Measurements from ENCODE around the gene NRG2. TPM values are rescaled to one million over a fixed set of nuclear protein-coding genes. Genes with fewer than 3 reads are reported as not detected.

NRG2 gene
- total RNA-seq, 1 donor from 2014 or later = 0.81 TPM

DNA sequence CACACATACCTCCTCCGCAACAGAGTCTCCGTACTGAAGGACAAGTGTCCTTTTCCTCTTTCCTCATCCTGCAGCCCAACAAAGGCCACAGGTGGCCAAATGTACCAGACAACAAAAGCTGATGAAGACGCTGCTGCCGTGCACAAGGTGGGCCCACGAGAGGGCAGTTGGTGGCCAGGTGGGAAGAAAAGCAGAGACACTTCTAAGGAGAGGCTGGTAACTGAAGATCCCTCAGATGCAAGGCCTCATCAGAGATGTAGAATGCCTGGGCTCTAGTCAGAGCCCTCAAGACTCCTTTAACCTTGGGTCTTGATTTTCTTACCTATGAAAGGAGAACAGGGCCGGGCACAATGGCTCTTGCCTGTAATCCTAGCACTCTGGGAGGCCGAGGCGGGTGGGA is 75.7 kb downstream of the NRG2 start:
- TF ChIP-seq, protein P1, sequence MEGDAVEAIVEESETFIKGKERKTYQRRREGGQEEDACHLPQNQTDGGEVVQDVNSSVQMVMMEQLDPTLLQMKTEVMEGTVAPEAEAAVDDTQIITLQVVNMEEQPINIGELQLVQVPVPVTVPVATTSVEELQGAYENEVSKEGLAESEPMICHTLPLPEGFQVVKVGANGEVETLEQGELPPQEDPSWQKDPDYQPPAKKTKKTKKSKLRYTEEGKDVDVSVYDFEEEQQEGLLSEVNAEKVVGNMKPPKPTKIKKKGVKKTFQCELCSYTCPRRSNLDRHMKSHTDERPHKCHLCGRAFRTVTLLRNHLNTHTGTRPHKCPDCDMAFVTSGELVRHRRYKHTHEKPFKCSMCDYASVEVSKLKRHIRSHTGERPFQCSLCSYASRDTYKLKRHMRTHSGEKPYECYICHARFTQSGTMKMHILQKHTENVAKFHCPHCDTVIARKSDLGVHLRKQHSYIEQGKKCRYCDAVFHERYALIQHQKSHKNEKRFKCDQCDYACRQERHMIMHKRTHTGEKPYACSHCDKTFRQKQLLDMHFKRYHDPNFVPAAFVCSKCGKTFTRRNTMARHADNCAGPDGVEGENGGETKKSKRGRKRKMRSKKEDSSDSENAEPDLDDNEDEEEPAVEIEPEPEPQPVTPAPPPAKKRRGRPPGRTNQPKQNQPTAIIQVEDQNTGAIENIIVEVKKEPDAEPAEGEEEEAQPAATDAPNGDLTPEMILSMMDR (IDR thresholded peaks at IDR 0.05; ENCODE audit: partially characterized antibody, unreplicated experiment) = no peak
- H3K9me3 Mint-ChIP-seq (ENCODE audit: unreplicated experiment) = no peaks in the 10 kb centered on the region
- DNase-seq = no peak
- no peak overlapping the region for H3K4me3 Mint-ChIP-seq (ENCODE audit: unreplicated experiment)
- H3K27ac Mint-ChIP-seq (ENCODE audit: unreplicated experiment) = no peak overlapping the region
- H3K36me3 Mint-ChIP-seq (ENCODE audit: unreplicated experiment) = no peaks in the 10 kb centered on the region
- H3K27me3 Mint-ChIP-seq (ENCODE audit: unreplicated experiment) = peaks cover 9% of the 10 kb centered on the region
- H3K4me1 Mint-ChIP-seq (ENCODE audit: low read depth, unreplicated experiment) = no peaks in the 10 kb centered on the region

GRCh38 chr5:139966856-139967255 is 76.2 kb downstream of the NRG2 start:
- Mint-ChIP-seq H3K36me3 (ENCODE audit: unreplicated experiment) (no peaks in the 10 kb centered on the region), H3K4me3 (ENCODE audit: unreplicated experiment) (no peak overlapping the region), H3K27ac (ENCODE audit: unreplicated experiment) (no peak overlapping the region), H3K9me3 (ENCODE audit: unreplicated experiment) (no peaks in the 10 kb centered on the region), H3K27me3 (ENCODE audit: unreplicated experiment) (peaks cover 9% of the 10 kb centered on the region), H3K4me1 (ENCODE audit: low read depth, unreplicated experiment) (no peaks in the 10 kb centered on the region)
- TF ChIP-seq, protein P1 (IDR thresholded peaks at IDR 0.05; ENCODE audit: partially characterized antibody, unreplicated experiment) = no peak
- DNase-seq = no peak

GRCh38 chr5:139964994-139965565 is 78.0 kb downstream of the NRG2 start:
- TF ChIP-seq, protein P1 (IDR thresholded peaks at IDR 0.05; ENCODE audit: partially characterized antibody, unreplicated experiment) = no peak
- Mint-ChIP-seq H3K9me3 (ENCODE audit: unreplicated experiment) (no peaks in the 10 kb centered on the region), H3K36me3 (ENCODE audit: unreplicated experiment) (no peaks in the 10 kb centered on the region), H3K4me1 (ENCODE audit: low read depth, unreplicated experiment) (no peaks in the 10 kb centered on the region), H3K27me3 (ENCODE audit: unreplicated experiment) (peaks cover 9% of the 10 kb centered on the region), H3K4me3 (ENCODE audit: unreplicated experiment) (no peak overlapping the region), H3K27ac (ENCODE audit: unreplicated experiment) (no peak overlapping the region)
- DNase-seq = no peak

DNA sequence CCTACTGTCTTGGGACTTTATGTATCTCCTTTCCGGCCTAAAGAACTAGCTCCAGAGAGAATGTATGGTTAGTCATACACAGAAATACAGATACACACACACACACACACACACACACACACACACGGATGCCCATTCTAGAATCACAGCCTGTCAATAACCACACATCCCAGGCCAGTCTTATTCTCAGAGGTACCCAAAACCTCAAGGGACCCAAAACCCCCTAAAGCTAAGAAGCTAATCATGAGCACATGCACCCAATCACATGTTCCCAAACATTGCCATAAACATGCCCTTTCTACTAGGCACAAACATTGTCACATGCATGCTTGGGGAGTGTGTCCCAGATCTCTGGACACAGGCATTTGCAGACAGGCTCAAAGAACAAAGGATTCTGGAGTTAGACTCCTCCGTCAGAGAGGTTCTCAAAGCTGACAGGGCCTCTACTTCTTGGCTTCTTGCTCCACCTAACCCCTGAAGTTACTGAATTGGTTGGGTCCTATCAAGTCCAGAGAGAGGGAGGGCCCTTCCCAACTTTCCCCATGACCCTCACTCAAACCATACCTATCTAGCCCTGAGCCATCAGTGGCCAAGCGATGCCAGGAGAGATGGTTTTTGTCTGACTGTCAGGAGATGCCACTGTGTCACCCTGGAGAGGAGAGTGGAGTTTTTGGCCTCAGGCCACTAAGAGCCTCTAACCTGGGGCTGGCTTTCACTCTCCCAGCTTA is 78.7 kb downstream of the NRG2 start:
- no peak overlapping the region for H3K27ac Mint-ChIP-seq (ENCODE audit: unreplicated experiment)
- H3K27me3 Mint-ChIP-seq (ENCODE audit: unreplicated experiment) = peaks cover 13% of the 10 kb centered on the region
- H3K9me3 Mint-ChIP-seq (ENCODE audit: unreplicated experiment) = no peaks in the 10 kb centered on the region
- no peak overlapping the region for H3K4me3 Mint-ChIP-seq (ENCODE audit: unreplicated experiment)
- no peak for DNase-seq
- no peaks in the 10 kb centered on the region for H3K36me3 Mint-ChIP-seq (ENCODE audit: unreplicated experiment)
- H3K4me1 Mint-ChIP-seq (ENCODE audit: low read depth, unreplicated experiment) = no peaks in the 10 kb centered on the region
- TF ChIP-seq, protein P1 (IDR thresholded peaks at IDR 0.05; ENCODE audit: partially characterized antibody, unreplicated experiment) = no peak

DNA sequence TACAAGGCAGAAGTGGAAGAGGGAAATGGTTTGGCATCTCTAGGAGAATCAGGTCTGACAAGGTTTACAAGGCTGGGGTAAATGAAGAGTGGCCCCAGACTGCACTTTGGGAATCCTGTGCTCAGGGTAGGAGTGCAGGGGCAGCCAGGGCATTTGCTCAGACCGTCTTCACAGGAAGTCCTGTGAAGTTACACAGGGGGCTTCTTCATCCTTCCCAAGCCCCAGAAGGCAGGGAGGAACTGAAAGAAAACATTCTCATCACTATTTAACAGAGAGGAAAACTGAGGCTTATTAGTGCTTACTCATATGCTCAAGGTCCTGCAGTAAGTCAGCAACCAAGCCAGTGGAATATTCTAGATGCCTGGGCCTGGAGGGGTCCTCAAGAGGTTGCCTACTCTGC is 80.7 kb downstream of the NRG2 start:
- TF ChIP-seq, protein P1 (IDR thresholded peaks at IDR 0.05; ENCODE audit: partially characterized antibody, unreplicated experiment) = no peak
- no peaks in the 10 kb centered on the region for H3K4me1 Mint-ChIP-seq (ENCODE audit: low read depth, unreplicated experiment)
- peaks cover 13% of the 10 kb centered on the region for H3K27me3 Mint-ChIP-seq (ENCODE audit: unreplicated experiment)
- DNase-seq = no peak
- no peak overlapping the region for H3K27ac Mint-ChIP-seq (ENCODE audit: unreplicated experiment)
- no peaks in the 10 kb centered on the region for H3K36me3 Mint-ChIP-seq (ENCODE audit: unreplicated experiment)
- no peak overlapping the region for H3K4me3 Mint-ChIP-seq (ENCODE audit: unreplicated experiment)
- H3K9me3 Mint-ChIP-seq (ENCODE audit: unreplicated experiment) = no peaks in the 10 kb centered on the region
